GM19455 (cell line): ENCODE measurements around the gene COL10A1.
"Not testable (repeated sequence)": the region's sequence is repeated elsewhere in the genome, so short reads cannot be mapped to it uniquely, and the experiment has no call there.

Experiments used
- ATAC-seq: cut with Tn5 transposase; IDR thresholded peaks from one replicate; pipeline ENCODE4 v1.9.1; 2021; ENCODE audit not compliant: unreplicated experiment

COL10A1 gene

DNA sequence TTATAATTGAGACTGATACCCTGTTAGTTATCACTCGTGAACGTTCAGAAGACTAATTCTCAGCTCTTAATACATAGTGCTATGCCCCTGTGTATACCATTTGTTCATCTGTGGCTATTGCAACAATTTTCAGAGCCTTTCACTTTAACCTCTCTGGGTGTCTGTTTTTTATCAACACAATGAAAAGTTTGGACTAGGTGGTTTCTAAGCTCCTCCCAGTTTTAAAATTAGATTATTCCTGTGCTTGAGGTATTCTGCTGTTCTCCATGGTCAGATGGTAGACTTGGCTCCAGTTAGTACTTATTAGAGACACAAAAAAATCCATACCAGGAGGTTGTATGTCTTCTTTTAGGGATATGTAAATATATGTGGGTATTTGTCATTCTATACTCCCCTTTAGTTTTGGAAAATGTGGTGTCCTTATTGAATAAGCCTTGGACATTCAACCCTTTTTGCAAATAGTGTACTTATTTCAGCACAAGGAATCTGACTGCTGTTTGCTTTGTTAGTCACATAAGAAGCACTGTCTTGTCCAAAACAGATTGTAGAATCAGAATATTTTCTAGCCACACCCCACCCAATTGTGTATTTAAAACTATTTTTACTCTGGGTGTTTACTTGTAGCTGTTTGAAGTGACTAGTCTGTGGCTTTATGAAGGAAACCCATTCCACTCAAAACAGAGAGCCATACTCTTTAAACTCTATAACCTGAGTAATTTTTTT, 2.0 kb upstream of the COL10A1 start:
- no peak for ATAC-seq

DNA sequence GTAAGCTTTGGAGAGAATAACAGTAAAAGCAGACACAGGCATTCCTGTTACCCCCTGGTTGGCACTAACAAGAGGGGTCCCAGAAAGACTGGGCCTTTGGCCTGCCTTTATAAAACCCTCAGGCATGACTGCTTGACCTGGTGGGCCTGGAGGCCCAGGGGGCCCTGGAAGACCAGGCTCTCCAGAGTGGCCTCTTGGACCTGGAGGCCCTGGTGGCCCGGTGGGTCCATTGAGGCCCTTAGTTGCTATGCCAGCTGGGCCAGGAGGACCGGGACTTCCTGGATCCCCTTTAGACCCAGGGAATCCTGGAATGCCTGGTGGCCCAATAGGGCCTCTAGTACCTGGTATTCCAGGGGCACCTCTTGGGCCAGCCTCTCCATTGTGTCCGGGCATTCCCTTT, 5.5 kb downstream of the COL10A1 start:
- no peak for ATAC-seq

DNA sequence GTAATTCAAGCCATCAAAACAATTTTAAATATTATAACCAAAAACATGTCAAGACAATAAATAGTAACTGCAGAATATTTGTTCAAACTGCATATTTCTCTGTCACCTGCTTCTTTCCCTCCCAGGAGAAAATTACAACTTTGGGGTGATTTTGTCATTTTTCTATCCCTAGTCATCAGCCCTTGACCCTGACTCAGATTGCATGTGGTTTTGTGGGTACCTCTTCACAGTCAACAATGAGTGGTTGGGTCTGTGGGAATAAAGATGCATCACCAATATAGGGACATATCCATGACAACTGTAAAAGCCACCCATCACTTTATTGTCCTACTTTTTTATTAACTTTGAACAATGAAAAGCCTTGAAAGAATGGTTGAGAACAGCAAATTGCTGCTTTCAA, 7.3 kb downstream of the COL10A1 start:
- no peak for ATAC-seq

DNA sequence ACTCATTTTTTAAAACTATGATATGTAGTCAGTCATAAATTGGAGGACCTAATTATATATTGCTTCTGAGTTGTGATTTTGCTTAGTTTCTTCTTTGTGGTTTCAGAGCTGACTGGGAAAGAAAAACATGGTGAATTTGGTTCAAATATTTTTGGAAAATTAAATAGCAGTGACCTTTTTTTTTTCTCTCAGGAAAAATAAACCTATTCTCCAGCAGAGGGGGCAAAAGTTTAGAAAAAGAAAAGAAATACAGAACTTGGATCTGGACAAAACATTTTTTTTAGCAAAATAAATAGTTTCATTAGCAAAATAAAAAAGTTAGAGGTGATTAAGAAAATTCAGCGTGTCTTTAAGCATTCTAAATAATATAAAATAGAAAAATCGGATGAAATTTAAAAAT, 10.2 kb downstream of the COL10A1 start:
- ATAC-seq, result no peak

DNA sequence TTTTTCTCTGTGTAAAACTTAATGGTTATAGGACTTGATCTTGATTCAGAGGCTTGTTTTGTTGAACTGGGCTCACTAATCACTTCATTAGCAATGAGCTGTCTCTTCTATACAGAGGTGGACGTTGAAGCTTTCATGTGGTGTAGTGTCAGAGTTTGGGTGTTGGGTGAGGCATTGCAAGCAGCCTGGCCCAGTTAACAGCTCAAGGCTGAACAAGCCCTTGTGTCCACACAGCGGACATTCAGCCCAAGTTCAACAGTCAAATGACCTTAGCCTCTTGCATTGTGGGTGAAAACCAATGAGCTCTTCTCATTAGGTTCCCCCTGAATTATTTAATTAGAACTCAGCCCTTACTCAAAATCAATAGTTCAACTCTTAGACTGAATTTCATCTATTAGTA, 12.5 kb downstream of the COL10A1 start:
- ATAC-seq, result no peak

GRCh38 chr6:116111552-116112528, 14.1 kb downstream of the COL10A1 start:
- peak; percentile 79 for ATAC-seq

DNA sequence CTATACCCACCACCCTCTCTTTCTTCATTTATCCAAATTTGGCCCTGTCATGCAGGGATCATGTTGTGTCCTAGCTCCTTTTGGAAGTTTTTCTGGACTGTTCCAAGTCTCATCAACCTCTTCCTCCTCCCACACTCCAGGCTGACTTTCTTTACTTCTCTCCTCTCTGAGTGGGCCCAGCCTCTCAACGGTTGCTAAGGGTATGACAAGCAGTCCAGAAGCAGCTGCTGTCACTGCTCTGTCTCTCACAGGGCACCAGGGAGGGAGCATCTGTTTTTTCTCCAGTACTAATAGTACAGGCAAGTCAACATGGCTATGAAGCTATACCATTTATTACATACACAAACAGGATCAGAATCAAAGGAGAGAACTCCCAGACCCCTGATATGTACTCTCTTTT, 17.1 kb downstream of the COL10A1 start:
- no peak for ATAC-seq

DNA sequence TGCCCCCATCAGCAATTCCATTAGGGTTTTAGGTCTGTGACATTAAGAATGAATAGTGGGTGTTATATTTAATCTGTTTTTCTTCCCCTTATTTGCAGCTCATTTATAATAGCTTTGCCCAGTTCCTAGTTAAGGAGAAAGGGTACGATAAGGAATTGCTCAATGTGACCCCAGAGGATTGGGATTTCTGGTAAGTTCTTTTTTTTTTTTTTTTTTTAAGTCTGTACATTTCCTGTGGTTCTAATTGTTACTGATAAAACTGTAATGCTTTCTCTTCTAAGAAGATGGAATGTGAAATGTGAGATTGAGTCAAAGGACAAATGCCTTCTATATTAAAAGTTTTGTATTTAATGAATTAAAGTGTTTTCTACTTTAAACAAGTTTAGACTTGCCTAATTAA, 19.8 kb downstream of the COL10A1 start:
- ATAC-seq, result no peak

GRCh38 chr6:116105247-116105646, 20.7 kb downstream of the COL10A1 start:
- no peak for ATAC-seq

DNA sequence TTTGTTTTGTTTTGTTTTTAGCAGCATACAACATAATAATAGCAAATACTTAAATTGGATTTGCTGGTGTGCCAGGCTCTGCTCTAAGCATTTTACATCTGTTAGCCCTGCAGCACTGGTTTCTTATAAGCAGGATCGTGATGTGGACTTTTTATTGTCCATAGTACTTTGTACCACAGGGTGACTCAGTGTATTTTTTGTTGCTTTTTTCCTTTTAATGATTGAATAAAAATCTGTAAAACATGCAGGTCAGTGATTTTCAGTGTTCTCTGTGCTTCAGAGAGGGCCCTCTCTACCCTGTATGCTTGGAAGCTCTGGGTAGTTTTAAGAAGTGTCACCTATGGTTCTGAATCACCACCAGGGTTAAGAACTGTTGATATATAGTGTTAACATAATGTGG, 21.3 kb downstream of the COL10A1 start:
- no peak for ATAC-seq

DNA sequence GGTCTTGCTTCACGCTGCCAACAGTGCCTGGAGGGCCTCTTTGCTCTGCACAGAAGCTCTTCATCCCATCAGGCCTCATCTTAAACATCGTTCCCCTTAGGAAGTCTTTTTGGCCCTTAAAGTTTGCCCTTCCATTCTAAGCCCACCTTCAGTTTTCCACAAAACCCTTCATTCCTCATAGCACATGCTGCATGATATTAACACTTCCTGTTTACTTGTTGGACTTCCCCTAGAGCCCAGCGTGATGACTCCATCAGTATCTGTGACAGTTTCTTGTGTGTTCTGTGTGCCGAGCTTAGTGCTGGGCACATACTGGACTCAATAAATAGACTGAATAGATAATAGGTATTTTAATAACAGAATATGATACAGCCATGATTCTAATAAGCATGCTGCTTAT, 23.1 kb downstream of the COL10A1 start:
- no peak for ATAC-seq

DNA sequence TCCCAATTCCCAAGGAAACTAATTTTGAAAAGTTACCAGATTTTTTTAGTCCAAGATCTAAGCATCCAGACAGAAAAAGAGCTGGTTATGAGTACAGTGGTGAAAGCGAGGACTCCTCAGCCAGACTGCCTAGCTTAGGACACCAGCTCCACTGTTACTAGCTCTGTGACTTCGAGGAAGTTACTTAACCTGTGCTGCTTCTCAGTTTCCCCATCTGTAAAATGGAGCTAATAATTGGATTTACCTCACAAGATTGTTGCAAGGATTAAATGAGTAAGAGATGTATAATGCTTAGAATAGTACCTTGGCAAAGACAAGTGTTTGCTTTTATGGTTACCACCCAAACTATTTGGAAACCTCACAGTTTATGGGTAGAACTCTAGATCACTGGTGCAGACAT, 24.1 kb downstream of the COL10A1 start:
- no peak for ATAC-seq

- no peak for ATAC-seq
These were observed 24.6 kb downstream of the COL10A1 start for GRCh38 chr6:116101302-116101718.

- peak; percentile 89 for ATAC-seq
These were observed 25.3 kb downstream of the COL10A1 start, which contains the start of gene NT5DC1 for GRCh38 chr6:116100419-116101301. TSS of gene NT5DC1 (plus strand) at chr6:116100853. CDS start at chr6:116100931, 78 bp downstream.

GRCh38 chr6:116099036-116099435, 26.9 kb downstream of the COL10A1 start:
- no peak for ATAC-seq

- ATAC-seq, result no peak
These were observed 28.7 kb downstream of the COL10A1 start for GRCh38 chr6:116096979-116097816.

DNA sequence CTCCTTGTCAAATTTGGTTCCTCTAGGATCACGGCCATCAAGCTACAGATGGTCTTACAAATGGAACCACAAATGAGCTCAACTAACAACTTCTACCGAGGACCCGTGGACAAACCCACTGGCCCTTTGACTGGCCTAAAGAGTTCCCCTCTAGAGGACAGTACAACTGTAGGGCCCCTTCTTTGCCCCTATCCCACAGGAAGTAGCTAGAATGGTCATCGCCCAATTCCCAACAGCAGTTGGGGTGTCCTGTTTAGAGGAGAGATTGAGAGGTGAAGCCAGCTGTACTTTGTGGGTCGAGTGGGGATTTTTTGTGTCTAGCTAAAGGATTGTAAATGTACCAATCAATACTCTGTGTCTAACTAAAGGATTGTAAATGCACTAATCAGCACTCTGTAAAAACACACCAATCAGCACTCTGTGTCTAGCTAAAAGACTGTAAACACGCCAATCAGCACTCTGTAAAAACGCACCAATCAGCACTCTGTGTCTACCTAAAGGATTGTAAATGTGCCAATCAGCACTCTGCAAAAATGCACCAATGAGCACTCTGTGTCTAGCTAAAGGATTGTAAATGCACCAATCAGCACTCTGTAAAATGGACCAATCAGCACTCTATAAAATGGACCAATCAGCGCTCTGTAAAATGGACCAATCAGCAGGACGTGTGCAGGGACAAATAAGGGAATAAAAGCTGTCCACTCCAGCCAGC, 29.7 kb downstream of the COL10A1 start:
- not testable (repeated sequence) for ATAC-seq

DNA sequence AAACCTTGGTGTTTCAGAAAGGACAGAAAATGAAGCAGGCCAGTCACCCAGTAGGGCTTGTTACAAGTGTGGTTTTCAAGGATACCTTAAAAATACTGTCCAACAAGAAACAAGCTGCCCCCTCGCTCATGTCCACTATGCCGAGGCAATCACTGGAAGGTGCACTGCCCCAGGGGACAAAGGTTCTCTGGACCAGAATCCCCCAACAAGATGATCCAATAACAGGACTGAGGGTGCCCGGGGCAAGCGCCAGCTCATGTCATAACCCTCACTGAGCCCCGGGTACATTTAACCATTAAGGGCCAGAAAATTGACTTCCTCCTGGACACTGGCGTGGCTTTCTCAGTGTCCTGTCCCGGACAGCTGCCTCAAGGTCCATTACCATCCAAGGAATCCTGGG, 31.9 kb downstream of the COL10A1 start:
- no peak for ATAC-seq

GRCh38 chr6:116090251-116090650, 35.7 kb downstream of the COL10A1 start:
- peak; percentile 53 for ATAC-seq
